ENCODE results near the gene FBXO3.

DNA sequence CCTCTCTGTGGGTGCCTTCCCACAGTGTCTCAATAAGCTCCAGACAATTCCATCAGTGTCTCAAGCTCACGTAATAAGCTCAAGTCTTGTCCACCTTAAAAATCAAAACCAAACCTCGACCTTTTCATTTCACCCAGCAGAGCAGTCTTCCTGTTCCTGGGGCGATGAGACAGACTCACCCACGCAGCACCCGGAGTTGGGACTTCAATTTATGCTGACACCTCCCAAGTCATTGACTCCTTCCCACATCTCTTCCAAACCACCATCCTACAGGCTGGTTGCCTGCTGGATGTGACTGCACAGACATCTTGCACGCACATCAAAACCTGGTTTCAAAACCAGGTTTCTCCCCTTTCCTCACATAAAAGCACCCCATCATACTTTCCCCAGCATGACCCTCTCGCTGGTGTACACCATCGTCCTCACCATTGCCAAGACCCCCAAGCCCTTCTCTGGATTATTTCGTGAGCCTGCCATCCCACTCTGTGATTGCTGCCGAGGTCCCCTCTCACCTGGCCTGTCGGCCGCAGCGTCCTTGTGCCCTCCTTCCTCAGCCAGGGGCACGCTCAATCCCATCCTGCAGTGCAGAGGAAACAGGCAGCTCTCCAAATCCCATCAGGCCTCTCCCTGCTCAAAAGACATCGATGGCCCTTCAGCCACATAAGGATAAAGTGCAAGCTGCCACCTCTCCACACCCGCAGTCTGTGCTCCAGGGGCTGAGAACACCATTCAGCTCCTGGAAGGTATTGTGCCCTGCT lies 45.1 kb upstream of the FBXO3 start:
- TF ChIP-seq, protein P1, sequence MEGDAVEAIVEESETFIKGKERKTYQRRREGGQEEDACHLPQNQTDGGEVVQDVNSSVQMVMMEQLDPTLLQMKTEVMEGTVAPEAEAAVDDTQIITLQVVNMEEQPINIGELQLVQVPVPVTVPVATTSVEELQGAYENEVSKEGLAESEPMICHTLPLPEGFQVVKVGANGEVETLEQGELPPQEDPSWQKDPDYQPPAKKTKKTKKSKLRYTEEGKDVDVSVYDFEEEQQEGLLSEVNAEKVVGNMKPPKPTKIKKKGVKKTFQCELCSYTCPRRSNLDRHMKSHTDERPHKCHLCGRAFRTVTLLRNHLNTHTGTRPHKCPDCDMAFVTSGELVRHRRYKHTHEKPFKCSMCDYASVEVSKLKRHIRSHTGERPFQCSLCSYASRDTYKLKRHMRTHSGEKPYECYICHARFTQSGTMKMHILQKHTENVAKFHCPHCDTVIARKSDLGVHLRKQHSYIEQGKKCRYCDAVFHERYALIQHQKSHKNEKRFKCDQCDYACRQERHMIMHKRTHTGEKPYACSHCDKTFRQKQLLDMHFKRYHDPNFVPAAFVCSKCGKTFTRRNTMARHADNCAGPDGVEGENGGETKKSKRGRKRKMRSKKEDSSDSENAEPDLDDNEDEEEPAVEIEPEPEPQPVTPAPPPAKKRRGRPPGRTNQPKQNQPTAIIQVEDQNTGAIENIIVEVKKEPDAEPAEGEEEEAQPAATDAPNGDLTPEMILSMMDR (IDR thresholded peaks at IDR 0.05), result no peak
- no peak for TF ChIP-seq ZFX (IDR thresholded peaks at IDR 0.05; ENCODE audit: borderline replicate concordance)
